HEK293 (cell line): ENCODE measurements around the gene C17orf50.

Experiments used
- REPIN1 ChIP-seq: fragments of 450-650 bp; formaldehyde crosslinking; IDR thresholded peaks from 2 replicates; pipeline ENCODE4 v1.5.1; 2017; ENCODE audit warnings: missing biosample characterization, missing genetic modification characterization, low read depth
- ZIC2 ChIP-seq: fragments of 450-650 bp; formaldehyde crosslinking; IDR thresholded peaks from 2 replicates; pipeline ENCODE4 v1.5.1; 2016; ENCODE audit warnings: missing biosample characterization, missing genetic modification characterization
- ZNF169 ChIP-seq: fragments of 450-650 bp; formaldehyde crosslinking; IDR thresholded peaks from 2 replicates; pipeline ENCODE4 v1.5.1; 2016; ENCODE audit warnings: missing biosample characterization, missing genetic modification characterization
- ZNF626 ChIP-seq: fragments of 450-650 bp; sonication (Bioruptor Pico); formaldehyde crosslinking; IDR thresholded peaks from 2 replicates; pipeline ENCODE4 v1.5.1; 2018; ENCODE audit warnings: missing biosample characterization, missing genetic modification characterization, inconsistent platforms
- TF ChIP-seq, protein P1 (sequence below): fragments of 450-650 bp; formaldehyde crosslinking; IDR thresholded peaks from 2 replicates; pipeline ENCODE4 v1.5.1; 2016; ENCODE audit warnings: missing biosample characterization, missing genetic modification characterization
- TF ChIP-seq, protein P2 (sequence below): IDR thresholded peaks from 2 replicates; pipeline ENCODE4 v1.6.1; 2011; ENCODE audit warnings: mild to moderate bottlenecking, low read depth, low read length, borderline replicate concordance
- TF ChIP-seq, protein P3 (sequence below): fragments of 450-650 bp; formaldehyde crosslinking; IDR thresholded peaks from 2 replicates; pipeline ENCODE4 v1.5.1; 2016; ENCODE audit warnings: missing biosample characterization, missing genetic modification characterization

- TF ChIP-seq, protein P1, sequence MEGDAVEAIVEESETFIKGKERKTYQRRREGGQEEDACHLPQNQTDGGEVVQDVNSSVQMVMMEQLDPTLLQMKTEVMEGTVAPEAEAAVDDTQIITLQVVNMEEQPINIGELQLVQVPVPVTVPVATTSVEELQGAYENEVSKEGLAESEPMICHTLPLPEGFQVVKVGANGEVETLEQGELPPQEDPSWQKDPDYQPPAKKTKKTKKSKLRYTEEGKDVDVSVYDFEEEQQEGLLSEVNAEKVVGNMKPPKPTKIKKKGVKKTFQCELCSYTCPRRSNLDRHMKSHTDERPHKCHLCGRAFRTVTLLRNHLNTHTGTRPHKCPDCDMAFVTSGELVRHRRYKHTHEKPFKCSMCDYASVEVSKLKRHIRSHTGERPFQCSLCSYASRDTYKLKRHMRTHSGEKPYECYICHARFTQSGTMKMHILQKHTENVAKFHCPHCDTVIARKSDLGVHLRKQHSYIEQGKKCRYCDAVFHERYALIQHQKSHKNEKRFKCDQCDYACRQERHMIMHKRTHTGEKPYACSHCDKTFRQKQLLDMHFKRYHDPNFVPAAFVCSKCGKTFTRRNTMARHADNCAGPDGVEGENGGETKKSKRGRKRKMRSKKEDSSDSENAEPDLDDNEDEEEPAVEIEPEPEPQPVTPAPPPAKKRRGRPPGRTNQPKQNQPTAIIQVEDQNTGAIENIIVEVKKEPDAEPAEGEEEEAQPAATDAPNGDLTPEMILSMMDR (tag by site-specific recombination): no peak
- TF ChIP-seq ZNF626 (no peak), REPIN1 (tag by site-specific recombination) (no peak), ZNF169 (tag by site-specific recombination) (no peak), ZIC2 (tag by site-specific recombination) (no peak)
- TF ChIP-seq, protein P2, sequence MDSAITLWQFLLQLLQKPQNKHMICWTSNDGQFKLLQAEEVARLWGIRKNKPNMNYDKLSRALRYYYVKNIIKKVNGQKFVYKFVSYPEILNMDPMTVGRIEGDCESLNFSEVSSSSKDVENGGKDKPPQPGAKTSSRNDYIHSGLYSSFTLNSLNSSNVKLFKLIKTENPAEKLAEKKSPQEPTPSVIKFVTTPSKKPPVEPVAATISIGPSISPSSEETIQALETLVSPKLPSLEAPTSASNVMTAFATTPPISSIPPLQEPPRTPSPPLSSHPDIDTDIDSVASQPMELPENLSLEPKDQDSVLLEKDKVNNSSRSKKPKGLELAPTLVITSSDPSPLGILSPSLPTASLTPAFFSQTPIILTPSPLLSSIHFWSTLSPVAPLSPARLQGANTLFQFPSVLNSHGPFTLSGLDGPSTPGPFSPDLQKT: no peak
- TF ChIP-seq, protein P3, sequence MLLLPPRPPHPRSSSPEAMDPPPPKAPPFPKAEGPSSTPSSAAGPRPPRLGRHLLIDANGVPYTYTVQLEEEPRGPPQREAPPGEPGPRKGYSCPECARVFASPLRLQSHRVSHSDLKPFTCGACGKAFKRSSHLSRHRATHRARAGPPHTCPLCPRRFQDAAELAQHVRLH (tag by site-specific recombination): no peak
Observed at GRCh38 chr17:35725802-35726126, 34.9 kb upstream of the C17orf50 start.
